Endothelial cell of umbilical vein (primary cell): Measurements from ENCODE around the gene TRAPPC4. TPM values are rescaled to one million over a fixed set of nuclear protein-coding genes. Genes with fewer than 3 reads are reported as not detected.

Experiments
- BruUV-seq: library from RNA; stranded (reverse); fragments of 400-500 nt; replicated peaks from 2 replicates; lab custom pipeline; 2021; lab: Mats Ljungman, UMichigan
- CTCF ChIA-PET: fragments of 300-600, 350-600 bp; sonication (Branson Sonifier 250); formaldehyde crosslinking; loops from one replicate; lab custom pipeline; 2021; ENCODE audit warnings: antibody characterized with exemption, inconsistent platforms; lab: Charles Lee
- POLR2A ChIA-PET: fragments of 300-600, 350-600 bp; sonication (Branson Sonifier 250); formaldehyde crosslinking; loops from one replicate; lab custom pipeline; 2021; ENCODE audit warnings: antibody characterized with exemption, inconsistent platforms; lab: Charles Lee
- DNase-seq: peaks from one replicate; pipeline ENCODE4 v3.0.0-alpha.2; 2011; ENCODE audit warnings: low read depth, low spot score
- FAIRE-seq: peaks from 2 replicates; lab custom pipeline; 2011; peaks lifted over from hg19 to GRCh38; lab: Jason Lieb, UNC
- H2AFZ ChIP-seq: 2 replicates; pipeline ENCODE4 v1.6.0; 2012; ENCODE audit warnings: low read depth, low read length, control low read depth, inconsistent platforms
- H3K27ac ChIP-seq: 2 replicates; pipeline ENCODE4 v1.5.1; 2011; ENCODE audit warnings: low read depth, mild to moderate bottlenecking, control low read depth, low read length, moderate library complexity; ENCODE audit not compliant: insufficient read depth
- H3K27me3 ChIP-seq, 2 experiments: 2 replicates each; pipeline versions ENCODE4 v1.6.0 to v1.6.1; 2011; ENCODE audit warnings: low read length in 2 of 2, mixed read lengths in 1 of 2; ENCODE audit not compliant: control insufficient read depth in 2 of 2, insufficient read depth in 2 of 2
- H3K36me3 ChIP-seq, 2 experiments: 2 replicates in 1 of 2; 3 replicates in 1 of 2; pipeline ENCODE4 v1.5.1; 2011; ENCODE audit warnings: low read length in 2 of 2, mild to moderate bottlenecking in 1 of 2, moderate library complexity in 1 of 2; ENCODE audit not compliant: control insufficient read depth in 2 of 2, insufficient read depth in 2 of 2; ENCODE audit errors: extremely low read depth in 1 of 2
- H3K4me1 ChIP-seq: 3 replicates; pipeline ENCODE4 v1.5.1; 2011; ENCODE audit warnings: mild to moderate bottlenecking, low read length; ENCODE audit not compliant: control insufficient read depth, insufficient read depth; ENCODE audit errors: extremely low read depth
- H3K4me2 ChIP-seq: 2 replicates; pipeline ENCODE4 v1.6.1; 2011; ENCODE audit warnings: low read length, control low read depth, mixed read lengths; ENCODE audit not compliant: insufficient read depth
- H3K4me3 ChIP-seq, 3 experiments: fragments of 200-600 bp in 1 of 3; sonication (generic), shearing (Covaris generic) in 1 of 3; replicated peaks in 1 of 3; 2 replicates each; pipeline ENCODE4 v1.5.1; 2011 to 2016; ENCODE audit warnings: control low read depth in 3 of 3, low read length in 3 of 3, mild to moderate bottlenecking in 2 of 3, inconsistent platforms in 1 of 3, low read depth in 1 of 3, moderate library complexity in 1 of 3; ENCODE audit not compliant: insufficient read depth in 1 of 3
- H3K79me2 ChIP-seq: 2 replicates; pipeline ENCODE4 v1.6.0; 2012; ENCODE audit warnings: low read length, inconsistent platforms; ENCODE audit not compliant: control insufficient read depth, insufficient read depth
- H3K9ac ChIP-seq: replicated peaks from 2 replicates; pipeline ENCODE3; 2011; ENCODE audit warnings: low read length, control low read depth; ENCODE audit not compliant: insufficient read depth; ENCODE audit errors: extremely low read depth
- H3K9me1 ChIP-seq: replicated peaks from 3 replicates; pipeline ENCODE4 v1.6.0; 2011; ENCODE audit warnings: mild to moderate bottlenecking, low read length; ENCODE audit not compliant: control insufficient read depth, insufficient read depth; ENCODE audit errors: extremely low read depth
- H3K9me3 ChIP-seq: replicated peaks from 2 replicates; pipeline ENCODE4 v1.5.1; 2012; ENCODE audit warnings: low read length, inconsistent platforms; ENCODE audit not compliant: control insufficient read depth, insufficient read depth
- H4K20me1 ChIP-seq: replicated peaks from 2 replicates; pipeline ENCODE3; 2011; ENCODE audit warnings: mild to moderate bottlenecking, low read length; ENCODE audit not compliant: control insufficient read depth, insufficient read depth; ENCODE audit errors: extremely low read depth
- CTCF ChIP-seq, 2 donors: IDR thresholded peaks; 1 replicate in 1 of 2; 2 replicates in 1 of 2; pipeline ENCODE4 v1.5.1; 2011; ENCODE audit warnings: low read length in 2 of 2, mild to moderate bottlenecking in 2 of 2, moderate library complexity in 2 of 2, control low read depth in 1 of 2, inconsistent platforms in 1 of 2, low read depth in 1 of 2; ENCODE audit not compliant: insufficient read depth in 1 of 2; ENCODE audit errors: extremely low read depth in 1 of 2
- EZH2 ChIP-seq: IDR thresholded peaks from 2 replicates; pipeline ENCODE4 v1.6.1; 2012; ENCODE audit warnings: borderline replicate concordance, low read depth, mild to moderate bottlenecking, moderate library complexity, low read length, inconsistent platforms; ENCODE audit not compliant: severe bottlenecking
- FOS ChIP-seq: IDR thresholded peaks from 2 replicates; pipeline ENCODE4 v1.6.1; 2011; ENCODE audit warnings: mild to moderate bottlenecking, low read length, moderate library complexity, borderline replicate concordance; ENCODE audit not compliant: insufficient read depth
- GATA2 ChIP-seq: IDR thresholded peaks from 2 replicates; pipeline ENCODE4 v1.7.0; 2011; ENCODE audit warnings: low read depth, mild to moderate bottlenecking, moderate library complexity, mixed read lengths, low read length; ENCODE audit not compliant: insufficient read length, insufficient read depth
- JUN ChIP-seq: IDR thresholded peaks from 2 replicates; pipeline ENCODE4 v1.6.1; 2011; ENCODE audit warnings: borderline replicate concordance, low read depth; ENCODE audit not compliant: insufficient read length, insufficient read depth
- MAX ChIP-seq: IDR thresholded peaks from 2 replicates; pipeline ENCODE4 v1.6.1; 2011; ENCODE audit not compliant: insufficient read depth, insufficient read length
- MYC ChIP-seq: IDR thresholded peaks from one replicate; pipeline ENCODE4 v1.6.1; 2011; ENCODE audit warnings: mild to moderate bottlenecking, low read depth, low read length
- POLR2A ChIP-seq: IDR thresholded peaks from 2 replicates; pipeline ENCODE4 v1.6.1; 2012; ENCODE audit warnings: low read depth, mild to moderate bottlenecking, control low read depth, low read length
- POLR2AphosphoS5 ChIP-seq: IDR thresholded peaks from 2 replicates; pipeline ENCODE4 v1.6.1; 2012; ENCODE audit warnings: low read depth, mild to moderate bottlenecking, control low read depth, low read length, moderate library complexity; ENCODE audit not compliant: insufficient read depth
- dilution Hi-C: fragments of 300-500 bp; cut with MboI; formaldehyde crosslinking; loops from one replicate; pipeline ENCODE4 v1.15.0; 2019; ENCODE audit warnings: low sequenced_read_pairs; ENCODE audit not compliant: extremely low pct_ligation_motif_present
- intact Hi-C: fragments of 100-400 bp; cut with micrococcal nuclease; formaldehyde crosslinking; loops from one replicate; pipeline ENCODE4 v1.10.0; 2022
- polyA plus RNA-seq, 4 experiments: library from polyadenylated mRNA; depleted of rRNA in 3 of 4; stranded (reverse) in 3 of 4; unstranded in 1 of 4; fragments of >200 nt; gene quantifications; 2 replicates each; pipeline versions ENCODE4 v1.2.1 to v1.2.3, GENCODE V29; 2011 to 2012; ENCODE audit warnings: missing spikeins in 1 of 4
- total RNA-seq: library from RNA; stranded (reverse); gene quantifications from 2 replicates; pipeline ENCODE4 v1.2.3, GENCODE V29; 2021

TRAPPC4 gene
- total and polyA plus RNA-seq, 2 donors (not counting 3 experiments of a cell fraction or from before 2014, with no cell fraction given), result 64.2 to 224 TPM

GRCh38 chr11:119051440-119052162, 33.0 kb downstream of the TRAPPC4 start:
- Histone ChIP-seq H2AFZ (no peak overlapping the region), H4K20me1 (no peaks in the 10 kb centered on the region), H3K9ac (no peak overlapping the region), H3K27ac (no peak overlapping the region), H3K9me3 (no peaks in the 10 kb centered on the region), H3K4me3 (no peak overlapping the region), H3K4me1 (peaks cover 9% of the 10 kb centered on the region), H3K9me1 (no peaks in the 10 kb centered on the region), H3K27me3 (no peaks in the 10 kb centered on the region), H3K36me3 (peaks cover 29 to 74% of the 10 kb centered on the region in 2 experiments), H3K4me2 (no peak overlapping the region), H3K79me2 (peaks cover 18% of the 10 kb centered on the region)
- DNase-seq (no peak), FAIRE-seq (no peak)
- TSS peak; percentile 18 for BruUV-seq
- dilution Hi-C loops (no loop called here), intact Hi-C loops (no loop called here)
- POLR2A ChIA-PET, result no interaction called here
- CTCF ChIA-PET, result no interaction called here
- TF ChIP-seq EZH2 (no peak), POLR2AphosphoS5 (no peak), CTCF (IDR thresholded peaks at IDR 0.05; ENCODE audit: extremely low read depth in 1 of 2, insufficient read depth in 1 of 2, low read depth in 1 of 2, low read length in 2 of 2) (no peak), FOS (no peak), JUN (no peak), GATA2 (no peak), MYC (no peak), MAX (no peak), POLR2A (no peak)
